HepG2 (cell line): Measurements from ENCODE around the gene ALOX5AP. TPM values are rescaled to one million over a fixed set of nuclear protein-coding genes. Genes with fewer than 3 reads are reported as not detected.

ENCODE experiments used
- ATAC-seq: fragments of 200-7000 bp; cut with Tn5 transposase; 3 replicates; pipeline ENCODE4 v1.9.1; 2020; ENCODE audit warnings: mild to moderate bottlenecking, moderate library complexity
- BruUV-seq: library from RNA; stranded (reverse); fragments of 400-500 nt; replicated peaks from 2 replicates; lab custom pipeline; 2021; lab: Mats Ljungman, UMichigan
- CTCF ChIA-PET: fragments of 300-600 bp; formaldehyde crosslinking; extraction: SDS; loops from one replicate; lab custom pipeline; 2021; ENCODE audit warnings: low total read pairs, inconsistent platforms, low intra/inter-chr PET ratio; lab: Yijun Ruan, JAX
- POLR2A ChIA-PET: fragments of 350-600 bp; sonication (Branson Sonifier 250); formaldehyde crosslinking; loops from one replicate; lab custom pipeline; 2020; ENCODE audit warnings: antibody characterized with exemption, inconsistent platforms; lab: Yijun Ruan, JAX
- DNase-seq: peaks from one replicate; pipeline ENCODE4 v3.0.0-alpha.2; 2015; ENCODE audit warnings: low spot score
- FAIRE-seq: peaks from 3 replicates; lab custom pipeline; 2011; peaks lifted over from hg19 to GRCh38; lab: Jason Lieb, UNC
- H2AFZ ChIP-seq: one replicate; pipeline ENCODE4 v1.6.1; 2011; ENCODE audit warnings: low read length, inconsistent platforms
- H3K27ac ChIP-seq: fragments of 300-600 bp; 3 replicates; pipeline ENCODE4 v1.8.0; 2011; ENCODE audit warnings: mixed run types, mild to moderate bottlenecking, mixed read lengths, low read length, inconsistent platforms; ENCODE audit not compliant: insufficient read depth; ENCODE audit errors: extremely low read length
- H3K27me3 ChIP-seq, 2 experiments: fragments of 200-600 bp in 1 of 2; 2 replicates in 1 of 2; 3 replicates in 1 of 2; pipeline versions ENCODE4 v1.6.0 to v1.8.0; 2011; ENCODE audit warnings: low read length in 2 of 2, mild to moderate bottlenecking in 2 of 2, moderate library complexity in 2 of 2, inconsistent platforms in 1 of 2; ENCODE audit not compliant: insufficient read depth in 2 of 2, control insufficient read depth in 1 of 2
- H3K36me3 ChIP-seq, 2 experiments: fragments of 200-600 bp in 1 of 2; replicated peaks in 1 of 2; 2 replicates in 1 of 2; 3 replicates in 1 of 2; pipeline versions ENCODE4 v1.5.1 to v1.8.0; 2011; ENCODE audit warnings: low read length in 2 of 2, inconsistent platforms in 1 of 2; ENCODE audit not compliant: insufficient read depth in 2 of 2, control insufficient read depth in 1 of 2
- H3K4me1 ChIP-seq: 2 replicates; pipeline ENCODE4 v1.5.1; 2012; ENCODE audit warnings: low read length, inconsistent platforms; ENCODE audit not compliant: insufficient read depth
- H3K4me2 ChIP-seq: 2 replicates; pipeline ENCODE4 v1.6.0; 2011; ENCODE audit warnings: low read depth, low read length, inconsistent platforms
- H3K4me3 ChIP-seq, 3 experiments: fragments of 200-600 bp in 1 of 3; sonication (generic), shearing (Covaris generic) in 1 of 3; replicated peaks in 1 of 3; 2 replicates each; pipeline ENCODE4 v1.5.1; 2011 to 2016; ENCODE audit warnings: low read length in 3 of 3, inconsistent platforms in 2 of 3, low read depth in 2 of 3, mild to moderate bottlenecking in 2 of 3, control low read depth in 1 of 3, mixed read lengths in 1 of 3; ENCODE audit not compliant: insufficient read depth in 1 of 3
- H3K79me2 ChIP-seq: one replicate; pipeline ENCODE4 v1.6.1; 2011; ENCODE audit warnings: low read length, inconsistent platforms; ENCODE audit not compliant: insufficient read depth
- H3K9ac ChIP-seq: 2 replicates; pipeline ENCODE4 v1.6.0; 2011; ENCODE audit warnings: mild to moderate bottlenecking, low read depth, low read length, inconsistent platforms; ENCODE audit not compliant: insufficient read depth
- H3K9me3 ChIP-seq: 2 replicates; pipeline ENCODE4 v1.5.1; 2012; ENCODE audit warnings: mild to moderate bottlenecking, low read length
- H4K20me1 ChIP-seq: 2 replicates; pipeline ENCODE4 v1.6.0; 2011; ENCODE audit warnings: inconsistent platforms, mild to moderate bottlenecking, low read length, moderate library complexity; ENCODE audit not compliant: insufficient read depth
- MAFF ChIP-seq: IDR thresholded peaks from 2 replicates; pipeline ENCODE4 v1.6.1; 2011; ENCODE audit warnings: low read depth, low read length, improper control_type of control experiment
- MAFG ChIP-seq: sonication (generic); formaldehyde crosslinking; IDR thresholded peaks from 2 replicates; pipeline ENCODE4 v1.5.1; 2020; ENCODE audit warnings: mild to moderate bottlenecking, missing genetic modification reagents
- MAFK ChIP-seq, 2 experiments: IDR thresholded peaks in 1 of 2; conservative IDR thresholded peaks in 1 of 2; 2 replicates each; pipeline ENCODE4 v1.6.1; 2011; ENCODE audit warnings: improper control_type of control experiment in 2 of 2, low read length in 2 of 2
- ZNF572 ChIP-seq: sonication (generic); formaldehyde crosslinking; IDR thresholded peaks from 2 replicates; pipeline ENCODE4 v1.5.1; 2020; ENCODE audit warnings: mild to moderate bottlenecking, missing genetic modification reagents
- WGBS: methylation state at CpG from one replicate; pipeline ENCODE4 v1.1.6; 2017; ENCODE audit warnings: low lambda C conversion rate; 5-methylcytosine and 5-hydroxymethylcytosine counted together
- in situ Hi-C: cut with HindIII; loops from 2 replicates; pipeline ENCODE4 v1.10.0; 2017; ENCODE audit warnings: low pct_unique_long_range_greater_than_20kb; ENCODE audit not compliant: extremely low pct_ligation_motif_present
- intact Hi-C: fragments of 100-400 bp; cut with micrococcal nuclease; formaldehyde crosslinking; loops from one replicate; pipeline ENCODE4 v1.10.0; 2022; ENCODE audit not compliant: unreplicated experiment
- polyA plus RNA-seq, 8 experiments: library from polyadenylated mRNA; depleted of rRNA in 3 of 8; stranded (reverse) in 7 of 8; unstranded in 1 of 8; fragments of >200 nt; fragmentation: Illumina TruSeq in 4 of 8; extraction: Trizol in 4 of 8; gene quantifications; 2 replicates each; pipeline versions ENCODE4 v1.2.1 to v1.2.3, GENCODE V29; 2011 to 2016; ENCODE audit warnings: low read depth in 4 of 8, missing spikeins in 1 of 8, mixed read lengths in 1 of 8; ENCODE audit not compliant: insufficient read depth in 1 of 8
- total RNA-seq, 5 experiments: library from RNA; depleted of rRNA; stranded (reverse); fragments of >200 nt; fragmentation: Illumina TruSeq; extraction: Trizol; gene quantifications; 2 replicates each; pipeline ENCODE4 v1.2.3, GENCODE V29; 2016; ENCODE audit warnings: low read depth in 1 of 5
- TF ChIP-seq, protein P1 (sequence below): sonication (generic); formaldehyde crosslinking; IDR thresholded peaks from 2 replicates; pipeline ENCODE4 v1.5.1; 2020; ENCODE audit warnings: missing genetic modification reagents, mild to moderate bottlenecking, borderline replicate concordance

Gene ALOX5AP
- total and polyA plus RNA-seq, 2 of the 13 experiments (the other 11 are each of a cell fraction or from before 2014, with no cell fraction given) = 0.97 to 1.2 TPM

DNA sequence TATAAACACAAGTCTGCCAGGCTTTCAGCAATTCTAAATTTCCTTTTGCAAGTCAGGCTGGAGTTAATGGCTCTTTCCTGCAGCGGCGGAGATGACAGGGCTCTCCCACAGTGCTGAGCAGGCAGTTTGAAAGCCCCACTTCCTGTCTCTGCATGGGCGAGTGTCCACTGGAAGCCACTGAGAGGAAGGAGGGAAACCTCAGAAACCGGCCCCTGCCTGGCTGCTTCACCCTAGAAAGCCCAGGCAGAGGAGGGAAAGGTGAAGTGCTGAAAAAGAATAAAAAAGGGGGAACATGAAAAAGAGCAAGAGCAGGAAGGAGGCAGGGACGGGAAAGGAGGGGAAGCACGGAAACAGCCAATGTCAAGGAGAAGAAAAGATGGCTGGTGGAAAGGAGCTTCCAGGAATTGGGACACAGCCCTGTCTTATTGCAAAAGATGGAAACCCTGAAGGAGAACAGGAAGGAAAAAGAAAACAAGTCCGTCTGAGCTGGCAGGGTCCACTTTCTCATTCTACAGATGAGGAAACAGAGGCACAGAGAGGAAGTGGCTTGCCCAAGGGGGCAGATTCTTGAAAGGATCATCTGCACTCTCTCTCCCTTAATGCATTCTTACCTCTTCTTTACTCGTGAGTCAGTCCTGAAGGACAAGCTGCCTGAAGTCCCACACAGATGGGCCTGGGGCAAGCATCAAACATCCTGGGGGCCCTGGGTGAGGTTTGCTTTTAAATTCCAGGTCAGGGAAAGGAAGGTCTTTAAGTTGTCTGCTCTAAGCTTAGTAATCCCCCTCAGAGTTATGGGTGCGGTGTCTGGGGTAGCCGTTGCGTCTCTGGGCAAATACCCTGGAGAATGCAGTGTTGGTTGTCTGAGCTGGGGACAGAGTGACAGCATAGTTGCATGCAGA is 38.8 kb upstream of the ALOX5AP start:
- peak; percentile 64 to 70 for TF ChIP-seq MAFK (conservative IDR thresholded peaks at IDR 0.05 in 1 of 2, IDR thresholded peaks at IDR 0.05 in 1 of 2; ENCODE audit: low read length in 2 of 2)
- peak; percentile 58 for TF ChIP-seq MAFF
- TF ChIP-seq MAFG (CRISPR knock-in tag) = peak; percentile 33; the same call in 1 of the 2 replicates
- no peak for TF ChIP-seq ZNF572
- TF ChIP-seq, protein P1, sequence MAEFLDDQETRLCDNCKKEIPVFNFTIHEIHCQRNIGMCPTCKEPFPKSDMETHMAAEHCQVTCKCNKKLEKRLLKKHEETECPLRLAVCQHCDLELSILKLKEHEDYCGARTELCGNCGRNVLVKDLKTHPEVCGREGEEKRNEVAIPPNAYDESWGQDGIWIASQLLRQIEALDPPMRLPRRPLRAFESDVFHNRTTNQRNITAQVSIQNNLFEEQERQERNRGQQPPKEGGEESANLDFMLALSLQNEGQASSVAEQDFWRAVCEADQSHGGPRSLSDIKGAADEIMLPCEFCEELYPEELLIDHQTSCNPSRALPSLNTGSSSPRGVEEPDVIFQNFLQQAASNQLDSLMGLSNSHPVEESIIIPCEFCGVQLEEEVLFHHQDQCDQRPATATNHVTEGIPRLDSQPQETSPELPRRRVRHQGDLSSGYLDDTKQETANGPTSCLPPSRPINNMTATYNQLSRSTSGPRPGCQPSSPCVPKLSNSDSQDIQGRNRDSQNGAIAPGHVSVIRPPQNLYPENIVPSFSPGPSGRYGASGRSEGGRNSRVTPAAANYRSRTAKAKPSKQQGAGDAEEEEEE (CRISPR knock-in tag) = no peak
- ChIA-PET CTCF (no interaction called here), POLR2A (no interaction called here)
- Histone ChIP-seq H3K27me3 (peaks cover 0 to 23% of the 10 kb centered on the region in 2 experiments; a peak in 2 of 5 replicates), H3K9ac (no peak overlapping the region), H3K36me3 (no peaks in the 10 kb centered on the region), H3K4me1 (no peaks in the 10 kb centered on the region), H2AFZ (peak overlapping the region; percentile 34), H3K4me2 (no peak overlapping the region), H3K4me3 (no peak overlapping the region), H3K79me2 (no peaks in the 10 kb centered on the region), H3K27ac (no peak overlapping the region), H4K20me1 (no peaks in the 10 kb centered on the region), H3K9me3 (no peaks in the 10 kb centered on the region)
- no TSS peak for BruUV-seq
- in situ Hi-C loops (no loop called here), intact Hi-C loops (no loop called here)
- DNase-seq (no peak), ATAC-seq (peak; percentile 47; the same call in 1 of the 3 replicates), FAIRE-seq (no peak)
- WGBS = 32% methylated on average over 11 of the region's 11 CpGs
